Activated CD8-positive, alpha-beta memory T cell treated with anti-CD3 and anti-CD28 coated beads, Interleukin-2, amount 50 U/mL, for 24 hours (primary cell): ENCODE data around the gene TTLL9.
A peak's percentile ranks its signal among the peaks of the same experiment; 100 is the strongest.
"Not testable (repeated sequence)": the region's sequence is repeated elsewhere in the genome, so short reads cannot be mapped to it uniquely, and the experiment has no call there.

ENCODE experiments used
- DNase-seq: peaks from one replicate; pipeline ENCODE4 v3.0.0-alpha.2; 2020; ENCODE audit errors: extremely low read depth

Gene TTLL9

DNA sequence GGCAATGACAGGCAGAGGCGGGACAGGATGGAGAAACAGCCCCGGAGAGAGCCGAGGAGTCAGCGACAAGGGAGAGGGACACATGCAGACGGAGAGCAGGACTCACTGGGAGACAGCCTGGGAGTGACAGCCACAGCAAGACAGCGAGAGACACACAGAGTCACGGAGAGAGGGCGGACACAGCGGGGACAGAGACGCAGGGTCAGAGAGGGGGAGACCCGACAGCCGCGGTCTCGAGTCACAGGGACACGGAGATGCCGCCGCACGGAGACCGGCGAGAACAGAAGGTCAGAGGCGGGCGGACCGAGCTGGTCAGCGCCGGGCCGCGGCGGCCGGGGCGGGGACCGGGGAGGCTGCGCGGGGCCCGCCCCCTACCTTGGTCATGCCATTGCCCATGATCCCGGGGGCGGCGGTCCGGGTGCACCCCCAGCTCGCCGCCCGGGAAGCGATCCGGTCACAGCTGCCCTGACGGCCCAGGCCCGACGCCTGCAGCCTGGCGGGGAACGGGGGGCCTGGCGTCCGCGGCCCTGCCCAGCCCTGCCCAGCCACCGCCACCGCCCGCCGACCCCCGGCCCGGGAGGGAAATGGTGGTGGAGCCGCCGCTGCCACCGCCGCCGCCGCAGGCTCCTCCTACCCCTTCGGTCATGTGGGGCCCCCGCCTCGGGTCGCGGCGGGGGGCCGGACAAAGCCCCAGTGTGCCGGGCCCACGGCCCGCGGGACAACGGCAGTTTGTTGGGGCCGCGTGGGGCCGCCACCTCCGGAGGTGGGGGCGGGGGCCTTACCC is at the start of gene TTLL9, which contains the start of gene DUSP15:
TTLL9 (plus strand) TSS at position 693 of the 784 bp plus-strand sequence. CDS start 493 bp downstream, outside the sequence.
DUSP15 (minus strand) TSS at position 586 of the 784 bp plus-strand sequence; CDS start at position 396, 190 bp downstream.
- no peak for DNase-seq

DNA sequence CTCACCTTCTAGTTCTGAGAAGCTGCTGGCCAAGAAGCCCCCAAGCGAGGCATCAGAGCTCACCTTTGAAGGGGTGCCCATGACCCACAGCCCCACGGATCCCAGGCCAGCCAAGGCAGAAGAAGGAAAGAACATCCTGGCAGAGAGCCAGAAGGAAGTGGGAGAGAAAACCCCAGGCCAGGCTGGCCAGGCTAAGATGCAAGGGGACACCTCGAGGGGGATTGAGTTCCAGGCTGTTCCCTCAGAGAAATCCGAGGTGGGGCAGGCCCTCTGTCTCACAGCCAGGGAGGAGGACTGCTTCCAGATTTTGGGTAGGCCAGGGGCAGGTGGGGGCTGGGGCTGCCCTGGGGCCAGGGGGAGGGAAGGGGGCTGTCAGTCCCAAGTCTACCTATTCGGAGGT is 49.0 kb upstream of the TTLL9 start:
- DNase-seq, result no peak

GRCh38 chr20:31822421-31823330 is 47.8 kb upstream of the TTLL9 start:
- peak; percentile 38 for DNase-seq

GRCh38 chr20:31823360-31824124 is 46.9 kb upstream of the TTLL9 start:
- no peak for DNase-seq

GRCh38 chr20:31824125-31824485 is 46.3 kb upstream of the TTLL9 start:
- DNase-seq, result no peak

- DNase-seq, result no peak
These were observed 45.7 kb upstream of the TTLL9 start for GRCh38 chr20:31824554-31825313.

DNA sequence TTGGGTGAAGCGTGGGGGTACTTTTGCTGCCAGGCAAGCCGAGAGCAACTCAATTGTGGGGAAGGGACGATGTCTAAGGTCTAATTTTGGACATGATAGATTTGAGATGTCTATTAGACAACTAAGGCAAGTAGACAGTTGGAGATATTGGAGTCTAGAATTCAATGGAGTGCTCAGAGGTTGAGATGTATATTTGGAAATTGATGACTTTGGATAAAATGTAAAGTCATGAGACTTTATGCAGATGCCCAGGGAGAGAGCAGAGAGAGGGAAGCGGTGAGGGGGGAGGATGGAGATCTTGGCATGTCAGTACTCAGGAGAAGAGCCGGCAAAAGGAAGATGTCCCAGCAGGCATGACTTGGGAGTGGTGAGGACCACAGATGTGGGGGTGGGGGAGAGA is 44.4 kb upstream of the TTLL9 start:
- no peak for DNase-seq

DNA sequence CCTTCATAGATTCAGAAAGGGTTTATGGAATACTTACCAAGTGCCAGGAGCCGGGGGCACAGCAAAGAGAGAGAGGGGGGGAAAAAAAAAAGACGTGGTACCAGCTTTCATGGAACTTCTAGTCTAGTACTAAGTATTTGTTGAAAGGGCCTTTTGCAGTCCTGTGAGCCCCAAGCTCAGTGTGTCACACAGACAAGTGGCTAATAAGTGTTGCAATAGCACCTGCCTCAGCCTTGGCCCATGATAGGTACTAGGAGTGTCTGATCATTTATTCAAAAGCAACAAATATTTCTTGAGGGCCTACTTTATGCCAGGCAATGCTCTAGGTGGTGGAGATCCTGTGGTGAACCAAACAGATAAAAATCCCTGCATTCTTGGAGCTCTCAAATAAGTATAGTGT is 43.4 kb upstream of the TTLL9 start:
- DNase-seq, result no peak

- not testable (repeated sequence) for DNase-seq
These were observed 42.4 kb upstream of the TTLL9 start for GRCh38 chr20:31828016-31828415.

GRCh38 chr20:31829731-31830130 is 40.7 kb upstream of the TTLL9 start:
- no peak for DNase-seq

DNA sequence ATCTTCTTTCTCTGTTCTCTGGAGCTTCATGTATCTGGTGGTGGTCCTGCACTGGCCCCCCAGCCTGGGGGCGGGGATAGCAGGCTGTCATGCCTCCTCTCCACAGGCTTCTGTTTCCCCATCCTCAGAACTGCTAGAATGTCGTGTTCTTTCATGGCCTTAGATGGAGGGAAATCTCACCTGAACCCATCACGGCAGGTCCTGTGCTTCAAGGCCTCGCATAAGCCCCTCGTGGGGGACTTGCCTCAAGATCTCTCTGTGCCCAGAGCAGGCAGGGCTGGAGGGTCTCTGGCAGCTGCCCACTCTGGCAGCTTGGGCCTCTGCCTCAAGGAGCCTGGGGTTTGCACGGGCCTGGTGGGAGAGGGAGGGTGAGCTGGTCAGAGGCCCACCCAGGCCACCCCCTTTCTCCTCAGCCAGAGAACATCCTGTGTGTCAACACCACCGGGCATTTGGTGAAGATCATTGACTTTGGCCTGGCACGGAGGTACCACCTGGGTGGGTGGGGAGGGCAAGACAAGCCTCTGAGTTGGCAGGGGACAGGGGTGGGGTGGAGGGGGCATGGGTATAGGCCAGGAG is 39.9 kb upstream of the TTLL9 start:
- DNase-seq, result no peak

DNA sequence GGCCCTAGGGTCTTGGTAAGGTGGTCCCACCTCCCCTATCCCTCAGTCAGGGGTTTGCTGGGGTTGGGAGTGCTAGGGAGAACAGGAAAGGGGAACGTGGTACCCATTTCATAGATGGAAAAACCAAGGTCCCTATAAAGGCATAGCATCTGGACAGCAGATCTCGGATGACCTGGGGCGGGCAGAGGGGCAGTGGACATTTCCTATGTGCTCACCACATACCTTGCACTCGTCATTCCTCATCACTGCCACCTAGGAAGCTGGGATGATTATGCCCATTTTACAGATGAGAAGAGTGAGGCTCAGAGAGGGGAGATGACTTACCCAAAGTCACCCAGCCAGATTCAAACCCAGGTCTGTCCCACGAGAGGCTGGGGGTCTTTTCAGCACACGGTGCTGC is 39.2 kb upstream of the TTLL9 start:
- no peak for DNase-seq

DNA sequence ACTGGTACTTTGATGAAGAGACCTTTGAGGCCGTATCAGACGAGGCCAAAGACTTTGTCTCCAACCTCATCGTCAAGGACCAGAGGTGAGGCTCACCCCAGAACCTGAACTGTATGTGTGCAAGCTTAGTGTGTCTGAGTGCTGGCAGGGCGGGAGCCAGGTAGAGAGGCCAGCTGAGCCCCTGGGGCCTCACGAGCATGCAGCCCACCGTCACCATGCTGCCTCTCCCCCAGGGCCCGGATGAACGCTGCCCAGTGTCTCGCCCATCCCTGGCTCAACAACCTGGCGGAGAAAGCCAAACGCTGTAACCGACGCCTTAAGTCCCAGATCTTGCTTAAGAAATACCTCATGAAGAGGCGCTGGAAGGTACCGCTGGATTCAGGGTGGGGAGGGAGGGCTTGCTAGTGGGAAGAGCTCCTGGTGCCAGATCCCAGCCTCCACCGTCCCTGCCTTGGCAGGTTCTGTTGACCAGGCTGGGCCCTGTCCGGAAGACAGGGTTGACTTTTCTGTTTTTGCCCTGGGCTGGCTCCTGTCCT is 38.6 kb upstream of the TTLL9 start:
- no peak for DNase-seq

DNA sequence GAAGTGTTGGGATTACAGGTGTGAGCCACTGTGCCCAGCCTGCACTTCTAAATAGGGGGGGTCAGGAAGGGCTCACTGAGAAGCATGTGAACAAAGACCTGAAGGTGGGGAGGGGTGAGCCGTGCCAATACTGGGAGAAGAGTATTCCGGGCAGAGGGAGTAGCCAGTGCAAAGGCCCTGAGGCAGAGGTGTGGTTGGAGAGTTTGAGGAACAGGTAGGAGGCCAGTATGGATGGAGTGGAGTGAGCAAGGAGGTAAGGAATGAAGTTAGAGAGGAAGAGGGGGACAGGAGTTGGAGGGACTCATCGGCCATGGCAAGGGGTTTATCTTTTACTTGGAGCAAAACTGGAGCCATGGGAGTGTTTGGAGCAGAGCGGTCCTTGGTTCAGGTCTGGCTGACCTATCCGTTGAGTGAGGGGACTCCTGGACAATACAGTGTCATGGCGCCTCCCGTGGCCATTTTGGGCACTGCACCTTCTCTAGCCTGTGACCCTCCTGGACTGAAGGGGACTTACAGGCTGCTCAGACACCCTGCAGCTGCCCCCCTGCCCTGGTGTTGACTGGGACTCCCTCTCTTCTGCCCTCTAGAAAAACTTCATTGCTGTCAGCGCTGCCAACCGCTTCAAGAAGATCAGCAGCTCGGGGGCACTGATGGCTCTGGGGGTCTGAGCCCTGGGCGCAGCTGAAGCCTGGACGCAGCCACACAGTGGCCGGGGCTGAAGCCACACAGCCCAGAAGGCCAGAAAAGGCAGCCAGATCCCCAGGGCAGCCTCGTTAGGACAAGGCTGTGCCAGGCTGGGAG is 37.1 kb upstream of the TTLL9 start:
- DNase-seq, result peak; percentile 10

DNA sequence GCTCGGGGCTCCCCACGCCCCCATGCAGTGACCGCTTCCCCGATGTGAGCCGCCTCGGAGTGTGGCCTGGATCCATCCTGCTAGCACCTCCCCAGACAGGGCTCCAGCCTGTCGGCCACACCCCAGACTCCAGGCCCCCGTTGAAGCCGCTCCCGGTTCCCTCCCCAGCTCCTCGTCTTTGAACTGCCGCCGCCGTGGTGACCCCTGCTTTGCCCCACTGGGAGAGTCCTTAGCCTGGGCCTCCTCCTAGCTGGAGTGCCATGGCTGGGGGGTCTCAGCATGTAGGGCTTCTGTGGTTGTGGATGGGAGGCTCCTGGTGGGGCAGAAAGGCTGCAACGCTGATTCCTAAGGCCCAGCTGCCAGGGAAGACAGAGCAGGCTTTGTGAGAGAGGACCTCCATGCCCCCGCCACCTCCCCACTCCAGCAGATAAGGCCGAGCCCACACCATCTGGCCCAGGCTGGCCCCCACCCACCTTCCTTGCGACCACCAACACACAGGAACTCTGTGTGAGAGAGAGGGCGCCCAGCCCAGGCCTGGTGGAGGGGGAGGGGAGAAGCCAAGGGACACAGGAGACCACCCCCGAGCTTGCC is 36.4 kb upstream of the TTLL9 start:
- no peak for DNase-seq

GRCh38 chr20:31835554-31835953 is 34.9 kb upstream of the TTLL9 start:
- no peak for DNase-seq

GRCh38 chr20:31835977-31836852 is 34.2 kb upstream of the TTLL9 start:
- no peak for DNase-seq

- DNase-seq, result no peak
These were observed 33.4 kb upstream of the TTLL9 start for GRCh38 chr20:31836853-31837608.
